ENCODE measurements around the gene INKA1. TPM values are rescaled to one million over a fixed set of nuclear protein-coding genes. Genes with fewer than 3 reads are reported as not detected.

INKA1 gene
- polyA plus RNA-seq, 1 donor from 2014 or later: 1.7 TPM

DNA sequence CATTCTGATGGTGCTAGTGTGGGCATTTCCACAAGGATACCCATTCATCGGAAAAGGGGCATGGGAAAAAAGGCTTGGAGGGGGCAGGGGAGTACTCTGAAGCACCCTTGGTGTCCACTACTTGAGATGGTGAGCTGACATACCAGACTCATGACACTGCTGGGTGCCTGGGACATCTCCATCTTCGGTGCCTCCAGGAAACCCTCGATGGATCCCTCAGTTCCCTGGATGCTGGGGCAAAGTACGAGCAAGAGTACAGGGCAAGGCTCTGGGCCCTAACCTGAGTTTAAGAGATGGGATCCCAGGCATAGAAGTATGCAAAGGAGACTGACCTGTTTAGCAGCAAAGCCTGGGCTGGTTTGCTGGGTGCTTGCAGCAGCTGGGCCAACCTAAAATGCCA lies 11.5 kb upstream of the INKA1 start:
- Histone ChIP-seq H3K9me2 (ENCODE audit: insufficient read depth, low read length) (no peaks in the 10 kb centered on the region), H3K27me3 (ENCODE audit: insufficient read depth, low read depth, low read length) (no peaks in the 10 kb centered on the region), H3K9me3 (ENCODE audit: low read length) (no peaks in the 10 kb centered on the region), H3K27ac (ENCODE audit: low read length) (no peak overlapping the region), H3F3A (ENCODE audit: insufficient read depth, low read length, poor library complexity, severe bottlenecking) (no peaks in the 10 kb centered on the region), H4K20me1 (ENCODE audit: insufficient read depth) (no peaks in the 10 kb centered on the region), H2AFZ (ENCODE audit: low read depth, low read length) (no peak overlapping the region), H3K4me3 (ENCODE audit: low read length) (no peak overlapping the region), H3K36me3 (ENCODE audit: insufficient read depth, low read length) (no peaks in the 10 kb centered on the region), H3K9ac (ENCODE audit: low read length) (no peak overlapping the region), H3K4me2 (ENCODE audit: low read length) (no peak overlapping the region), H3K79me2 (replicated peaks; ENCODE audit: insufficient read depth, low read length) (no peaks in the 10 kb centered on the region)
- TF ChIP-seq, protein P1, sequence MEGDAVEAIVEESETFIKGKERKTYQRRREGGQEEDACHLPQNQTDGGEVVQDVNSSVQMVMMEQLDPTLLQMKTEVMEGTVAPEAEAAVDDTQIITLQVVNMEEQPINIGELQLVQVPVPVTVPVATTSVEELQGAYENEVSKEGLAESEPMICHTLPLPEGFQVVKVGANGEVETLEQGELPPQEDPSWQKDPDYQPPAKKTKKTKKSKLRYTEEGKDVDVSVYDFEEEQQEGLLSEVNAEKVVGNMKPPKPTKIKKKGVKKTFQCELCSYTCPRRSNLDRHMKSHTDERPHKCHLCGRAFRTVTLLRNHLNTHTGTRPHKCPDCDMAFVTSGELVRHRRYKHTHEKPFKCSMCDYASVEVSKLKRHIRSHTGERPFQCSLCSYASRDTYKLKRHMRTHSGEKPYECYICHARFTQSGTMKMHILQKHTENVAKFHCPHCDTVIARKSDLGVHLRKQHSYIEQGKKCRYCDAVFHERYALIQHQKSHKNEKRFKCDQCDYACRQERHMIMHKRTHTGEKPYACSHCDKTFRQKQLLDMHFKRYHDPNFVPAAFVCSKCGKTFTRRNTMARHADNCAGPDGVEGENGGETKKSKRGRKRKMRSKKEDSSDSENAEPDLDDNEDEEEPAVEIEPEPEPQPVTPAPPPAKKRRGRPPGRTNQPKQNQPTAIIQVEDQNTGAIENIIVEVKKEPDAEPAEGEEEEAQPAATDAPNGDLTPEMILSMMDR (IDR thresholded peaks at IDR 0.05; ENCODE audit: poor library complexity, severe bottlenecking): no peak
- TF ChIP-seq, protein P2, sequence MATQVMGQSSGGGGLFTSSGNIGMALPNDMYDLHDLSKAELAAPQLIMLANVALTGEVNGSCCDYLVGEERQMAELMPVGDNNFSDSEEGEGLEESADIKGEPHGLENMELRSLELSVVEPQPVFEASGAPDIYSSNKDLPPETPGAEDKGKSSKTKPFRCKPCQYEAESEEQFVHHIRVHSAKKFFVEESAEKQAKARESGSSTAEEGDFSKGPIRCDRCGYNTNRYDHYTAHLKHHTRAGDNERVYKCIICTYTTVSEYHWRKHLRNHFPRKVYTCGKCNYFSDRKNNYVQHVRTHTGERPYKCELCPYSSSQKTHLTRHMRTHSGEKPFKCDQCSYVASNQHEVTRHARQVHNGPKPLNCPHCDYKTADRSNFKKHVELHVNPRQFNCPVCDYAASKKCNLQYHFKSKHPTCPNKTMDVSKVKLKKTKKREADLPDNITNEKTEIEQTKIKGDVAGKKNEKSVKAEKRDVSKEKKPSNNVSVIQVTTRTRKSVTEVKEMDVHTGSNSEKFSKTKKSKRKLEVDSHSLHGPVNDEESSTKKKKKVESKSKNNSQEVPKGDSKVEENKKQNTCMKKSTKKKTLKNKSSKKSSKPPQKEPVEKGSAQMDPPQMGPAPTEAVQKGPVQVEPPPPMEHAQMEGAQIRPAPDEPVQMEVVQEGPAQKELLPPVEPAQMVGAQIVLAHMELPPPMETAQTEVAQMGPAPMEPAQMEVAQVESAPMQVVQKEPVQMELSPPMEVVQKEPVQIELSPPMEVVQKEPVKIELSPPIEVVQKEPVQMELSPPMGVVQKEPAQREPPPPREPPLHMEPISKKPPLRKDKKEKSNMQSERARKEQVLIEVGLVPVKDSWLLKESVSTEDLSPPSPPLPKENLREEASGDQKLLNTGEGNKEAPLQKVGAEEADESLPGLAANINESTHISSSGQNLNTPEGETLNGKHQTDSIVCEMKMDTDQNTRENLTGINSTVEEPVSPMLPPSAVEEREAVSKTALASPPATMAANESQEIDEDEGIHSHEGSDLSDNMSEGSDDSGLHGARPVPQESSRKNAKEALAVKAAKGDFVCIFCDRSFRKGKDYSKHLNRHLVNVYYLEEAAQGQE (IDR thresholded peaks at IDR 0.05; ENCODE audit: borderline replicate concordance): no peak
- no peak for TF ChIP-seq RAD21 (conservative IDR thresholded peaks at IDR 0.05)
- no peak for TF ChIP-seq TAF1 (IDR thresholded peaks at IDR 0.05; ENCODE audit: low read depth)
- no peak for TF ChIP-seq EP300 (conservative IDR thresholded peaks at IDR 0.05; ENCODE audit: poor library complexity, severe bottlenecking)
- no peak for TF ChIP-seq SMC3 (conservative IDR thresholded peaks at IDR 0.05; ENCODE audit: poor library complexity)

DNA sequence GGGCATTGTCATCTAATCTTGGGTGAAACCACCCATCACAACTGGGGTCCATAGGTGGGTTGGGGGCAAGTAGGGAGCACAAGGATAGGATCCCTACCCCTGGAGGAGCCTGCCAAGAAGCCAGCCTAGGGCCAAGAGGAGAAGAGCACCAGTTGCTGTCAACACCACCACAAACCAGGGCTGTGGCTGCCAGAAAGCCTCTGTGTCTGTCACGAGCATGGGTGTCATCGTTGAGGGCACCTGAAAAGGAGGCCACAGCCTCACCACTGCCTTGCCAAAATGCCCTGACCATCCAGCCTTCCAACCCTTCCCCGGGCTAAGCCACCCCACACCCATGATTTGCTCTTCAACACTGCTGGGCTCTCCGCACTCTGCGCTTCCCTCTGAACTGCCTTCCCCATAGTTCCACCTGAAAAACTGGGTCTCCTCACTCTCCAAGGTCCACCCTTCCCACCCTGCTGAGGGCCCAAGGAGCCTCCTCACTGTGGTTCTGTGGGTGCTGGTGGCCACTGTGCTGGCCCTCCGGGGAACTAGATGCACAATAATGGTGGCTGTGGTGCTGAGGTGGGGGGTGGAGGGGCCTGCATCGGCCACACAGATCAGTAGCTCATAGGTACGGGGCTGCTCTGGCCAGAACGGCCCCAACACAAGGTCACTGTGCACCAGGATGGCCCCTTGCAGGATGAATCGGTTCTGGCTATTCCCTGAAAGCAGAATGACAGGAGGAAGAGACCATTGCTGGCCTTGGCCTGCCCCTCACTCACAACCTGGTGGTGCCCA lies 10.5 kb upstream of the INKA1 start:
- Histone ChIP-seq H3K4me3 (ENCODE audit: low read length) (no peak overlapping the region), H3K4me2 (ENCODE audit: low read length) (no peak overlapping the region), H3K36me3 (ENCODE audit: insufficient read depth, low read length) (no peaks in the 10 kb centered on the region), H3K79me2 (replicated peaks; ENCODE audit: insufficient read depth, low read length) (no peaks in the 10 kb centered on the region), H3K9ac (ENCODE audit: low read length) (no peak overlapping the region), H3K9me3 (ENCODE audit: low read length) (no peaks in the 10 kb centered on the region), H3F3A (ENCODE audit: insufficient read depth, low read length, poor library complexity, severe bottlenecking) (no peaks in the 10 kb centered on the region), H3K27ac (ENCODE audit: low read length) (no peak overlapping the region), H4K20me1 (ENCODE audit: insufficient read depth) (no peaks in the 10 kb centered on the region), H3K27me3 (ENCODE audit: insufficient read depth, low read depth, low read length) (no peaks in the 10 kb centered on the region), H3K9me2 (ENCODE audit: insufficient read depth, low read length) (no peaks in the 10 kb centered on the region), H2AFZ (ENCODE audit: low read depth, low read length) (no peak overlapping the region)
- TF ChIP-seq EZH2 (IDR thresholded peaks at IDR 0.05; ENCODE audit: borderline replicate concordance, insufficient read depth, low read length, poor library complexity, severe bottlenecking) (no peak), POLR2AphosphoS5 (IDR thresholded peaks at IDR 0.05) (no peak), EP300 (conservative IDR thresholded peaks at IDR 0.05; ENCODE audit: poor library complexity, severe bottlenecking) (no peak), TAF1 (IDR thresholded peaks at IDR 0.05; ENCODE audit: low read depth) (no peak), RAD21 (conservative IDR thresholded peaks at IDR 0.05) (no peak), MXI1 (conservative IDR thresholded peaks at IDR 0.05; ENCODE audit: poor library complexity, severe bottlenecking) (no peak), SMC3 (conservative IDR thresholded peaks at IDR 0.05; ENCODE audit: poor library complexity) (no peak)
- TF ChIP-seq, protein P1 (IDR thresholded peaks at IDR 0.05; ENCODE audit: poor library complexity, severe bottlenecking): no peak
- TF ChIP-seq, protein P2 (IDR thresholded peaks at IDR 0.05; ENCODE audit: borderline replicate concordance): no peak
